Activated CD8-positive, alpha-beta T cell treated with anti-CD3 and anti-CD28 coated beads for 36 hours (primary cell): Measurements from ENCODE around the gene LIN37. TPM values are rescaled to one million over a fixed set of nuclear protein-coding genes. Genes with fewer than 3 reads are reported as not detected.

Experiments used
- ATAC-seq: fragments of 200-7000 bp; cut with Tn5 transposase; one replicate; pipeline ENCODE4 v1.10.0; 2021; ENCODE audit warnings: mild to moderate bottlenecking, moderate library complexity
- CTCF ChIA-PET: fragments of 350-600 bp; sonication (Branson Sonifier 250); formaldehyde crosslinking; loops from one replicate; lab custom pipeline; 2021; ENCODE audit warnings: antibody characterized with exemption; lab: Charles Lee
- POLR2A ChIA-PET: fragments of 350-600 bp; sonication (Branson Sonifier 250); formaldehyde crosslinking; loops from one replicate; lab custom pipeline; 2021; ENCODE audit warnings: antibody characterized with exemption; lab: Charles Lee
- DNase-seq: peaks from one replicate; pipeline ENCODE4 v3.0.0-alpha.2; 2020
- H3K27ac Mint-ChIP-seq: one replicate; pipeline ENCODE4 v1.8.0; 2021; ENCODE audit warnings: mild to moderate bottlenecking, mixed read lengths
- H3K27me3 Mint-ChIP-seq: one replicate; pipeline ENCODE4 v1.8.0; 2021; ENCODE audit warnings: mixed read lengths
- H3K36me3 Mint-ChIP-seq: one replicate; pipeline ENCODE4 v1.8.0; 2021; ENCODE audit warnings: low read depth, mixed read lengths
- H3K4me1 Mint-ChIP-seq: one replicate; pipeline ENCODE4 v1.8.0; 2021; ENCODE audit warnings: low read depth, mixed read lengths
- H3K4me3 Mint-ChIP-seq: one replicate; pipeline ENCODE4 v1.8.0; 2021; ENCODE audit warnings: mild to moderate bottlenecking, moderate library complexity, mixed read lengths
- H3K9me3 Mint-ChIP-seq: one replicate; pipeline ENCODE4 v1.8.0; 2021; ENCODE audit warnings: mixed read lengths
- intact Hi-C: fragments of 100-400 bp; cut with micrococcal nuclease; formaldehyde crosslinking; loops from one replicate; pipeline ENCODE4 v1.10.0; 2022
- total RNA-seq, 2 experiments: library from RNA; stranded (reverse); gene quantifications; one replicate each; pipeline ENCODE4 v1.2.3, GENCODE V29; 2021
- TF ChIP-seq, protein P1 (sequence below): fragments of 200-600 bp; IDR thresholded peaks from one replicate; pipeline ENCODE4 v1.8.0; 2022; ENCODE audit warnings: antibody characterized with exemption, mild to moderate bottlenecking

The LIN37 gene
- total RNA-seq, 2 experiments from 2014 or later, result 4.5 to 7.8 TPM

DNA sequence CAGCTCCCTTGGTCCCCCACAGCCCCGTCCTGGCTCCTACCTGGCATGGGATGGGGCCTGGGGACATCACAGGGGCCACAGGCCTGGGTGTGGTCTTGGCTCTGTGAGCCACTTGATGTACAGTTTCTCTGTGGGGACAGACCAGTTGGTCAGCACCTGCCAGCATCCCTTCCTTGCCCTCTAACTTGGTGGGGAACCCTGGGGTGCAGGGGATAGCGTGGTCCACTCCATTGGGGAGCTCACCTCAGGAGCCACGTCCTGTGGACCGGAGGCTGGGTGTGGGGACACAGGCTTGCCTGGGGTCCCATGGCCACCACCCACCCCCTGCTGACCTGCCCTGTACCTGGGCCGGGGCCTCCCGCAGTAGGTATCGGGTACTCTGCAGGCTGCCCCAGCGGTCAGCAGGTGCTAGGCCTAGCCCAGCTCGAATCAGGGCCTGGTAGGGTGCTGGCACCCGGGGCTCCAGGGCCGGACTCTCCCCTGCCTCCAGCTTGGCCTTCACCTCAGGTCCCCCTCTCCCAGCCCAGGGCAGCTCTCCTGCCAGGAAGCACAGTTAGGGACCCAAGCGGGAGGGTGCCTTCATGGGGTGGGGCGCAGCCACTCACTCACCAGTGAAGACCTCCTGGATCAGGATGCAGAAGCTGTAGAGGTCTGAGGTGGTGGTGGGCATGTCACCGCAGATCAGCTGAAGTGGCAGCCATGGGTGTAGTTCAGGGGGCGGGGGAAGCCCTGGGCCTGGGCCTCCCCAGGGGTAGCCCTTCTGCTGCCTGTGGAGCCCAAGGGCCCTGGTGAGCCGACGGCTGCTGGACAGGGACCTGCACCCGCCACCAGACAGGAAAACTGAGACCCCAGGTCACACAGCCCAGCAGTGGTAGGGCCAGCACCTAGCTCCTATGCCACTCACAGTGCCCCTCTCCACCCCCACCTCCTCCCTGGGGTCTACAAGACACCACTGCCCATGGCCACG is 41.9 kb downstream of the LIN37 start:
- intact Hi-C loops, result no loop called here
- CTCF ChIA-PET, result interaction anchor here (1.2 to 1.5 kb wide), 2 partner anchors 37 to 53 kb away, joined by 3 read pairs; no protein-coding TSS in a partner anchor
- POLR2A ChIA-PET, result interaction anchor here (1.1 to 1.7 kb wide), 5 partner anchors 14 to 64 kb away, joined by 3 to 5 read pairs (median 4); partner anchors contain the start of gene ARHGAP33
- Mint-ChIP-seq H3K36me3 (no peaks in the 10 kb centered on the region), H3K4me1 (no peaks in the 10 kb centered on the region), H3K27ac (no peak overlapping the region), H3K4me3 (no peak overlapping the region), H3K9me3 (no peaks in the 10 kb centered on the region), H3K27me3 (peaks cover 3% of the 10 kb centered on the region)
- ATAC-seq, result no peak
- no peak for DNase-seq
- TF ChIP-seq, protein P1, sequence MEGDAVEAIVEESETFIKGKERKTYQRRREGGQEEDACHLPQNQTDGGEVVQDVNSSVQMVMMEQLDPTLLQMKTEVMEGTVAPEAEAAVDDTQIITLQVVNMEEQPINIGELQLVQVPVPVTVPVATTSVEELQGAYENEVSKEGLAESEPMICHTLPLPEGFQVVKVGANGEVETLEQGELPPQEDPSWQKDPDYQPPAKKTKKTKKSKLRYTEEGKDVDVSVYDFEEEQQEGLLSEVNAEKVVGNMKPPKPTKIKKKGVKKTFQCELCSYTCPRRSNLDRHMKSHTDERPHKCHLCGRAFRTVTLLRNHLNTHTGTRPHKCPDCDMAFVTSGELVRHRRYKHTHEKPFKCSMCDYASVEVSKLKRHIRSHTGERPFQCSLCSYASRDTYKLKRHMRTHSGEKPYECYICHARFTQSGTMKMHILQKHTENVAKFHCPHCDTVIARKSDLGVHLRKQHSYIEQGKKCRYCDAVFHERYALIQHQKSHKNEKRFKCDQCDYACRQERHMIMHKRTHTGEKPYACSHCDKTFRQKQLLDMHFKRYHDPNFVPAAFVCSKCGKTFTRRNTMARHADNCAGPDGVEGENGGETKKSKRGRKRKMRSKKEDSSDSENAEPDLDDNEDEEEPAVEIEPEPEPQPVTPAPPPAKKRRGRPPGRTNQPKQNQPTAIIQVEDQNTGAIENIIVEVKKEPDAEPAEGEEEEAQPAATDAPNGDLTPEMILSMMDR, result no peak

DNA sequence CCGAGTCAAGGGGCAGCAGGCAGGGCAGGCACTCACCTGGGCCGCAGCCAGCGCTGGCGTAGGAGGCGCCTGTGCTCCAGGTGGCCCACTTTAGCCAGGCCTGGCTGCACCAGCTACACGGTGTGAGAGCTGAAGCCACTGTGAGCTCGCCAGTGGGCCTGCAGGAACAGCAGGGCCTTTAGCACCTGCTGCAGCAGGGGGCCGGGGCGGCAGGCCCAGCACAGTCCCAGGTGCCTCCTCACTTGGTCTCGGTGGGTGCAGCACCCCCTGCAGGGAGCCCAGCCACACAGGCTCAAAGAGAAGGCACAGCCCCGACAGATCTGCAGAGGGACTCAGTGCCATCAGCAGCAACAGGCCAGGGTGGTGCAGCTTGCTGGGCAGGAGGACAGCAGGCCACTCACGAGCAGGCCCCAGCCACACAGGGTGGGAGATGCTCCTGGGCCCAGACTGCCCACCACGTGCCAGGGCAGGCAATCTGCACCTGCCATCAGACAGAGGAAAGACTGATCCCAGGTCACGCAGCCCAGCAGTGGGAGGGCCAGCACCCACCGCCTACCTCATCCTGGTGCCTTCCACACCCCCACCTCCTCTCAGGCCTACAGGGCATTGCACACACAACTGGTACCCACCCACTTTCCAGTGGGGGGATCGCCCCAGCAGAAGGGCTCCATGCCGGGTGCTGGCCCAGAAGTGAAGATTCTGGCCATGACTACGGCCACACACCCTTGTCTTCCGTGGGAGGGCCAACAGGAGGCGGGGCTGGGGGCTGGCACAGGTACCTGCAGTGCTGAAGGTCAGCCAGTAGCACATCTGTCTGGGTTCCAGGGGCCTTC is 42.8 kb downstream of the LIN37 start:
- H3K4me3 Mint-ChIP-seq, result no peak overlapping the region
- intact Hi-C loops, result no loop called here
- no peaks in the 10 kb centered on the region for H3K9me3 Mint-ChIP-seq
- DNase-seq (peak; percentile 39), ATAC-seq (peak; percentile 72)
- TF ChIP-seq, protein P1, result no peak
- ChIA-PET CTCF (no interaction called here), POLR2A (interaction anchor here (1.2 kb wide), 1 partner anchor 15 kb away, joined by 4 read pairs; no protein-coding TSS in a partner anchor)
- no peak overlapping the region for H3K27ac Mint-ChIP-seq
- peaks cover 8% of the 10 kb centered on the region for H3K27me3 Mint-ChIP-seq
- no peaks in the 10 kb centered on the region for H3K36me3 Mint-ChIP-seq
- H3K4me1 Mint-ChIP-seq, result no peaks in the 10 kb centered on the region

DNA sequence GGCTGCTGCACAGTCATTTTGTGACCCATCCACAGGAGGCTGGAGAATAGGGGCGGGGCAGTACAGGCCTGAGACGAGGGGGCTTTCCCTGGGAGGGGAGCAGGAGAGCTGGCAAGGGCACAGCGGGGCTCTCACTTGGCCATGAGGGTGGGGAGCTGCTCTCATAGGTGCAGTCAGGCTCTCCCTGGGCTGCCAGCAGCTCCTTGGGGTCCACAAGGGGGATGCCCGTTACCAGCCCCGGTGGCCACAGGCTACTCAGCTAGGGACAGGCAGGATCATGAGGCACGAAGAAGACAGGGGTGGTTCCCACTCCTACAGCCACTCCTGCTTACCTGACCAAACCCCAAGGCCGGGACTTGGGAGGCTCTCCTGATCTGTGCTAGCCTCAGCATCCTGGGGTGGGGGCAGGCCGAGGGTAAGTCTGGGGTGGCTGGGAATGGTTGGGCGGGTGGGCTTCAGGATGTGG is 43.5 kb downstream of the LIN37 start:
- Mint-ChIP-seq H3K27ac (no peak overlapping the region), H3K27me3 (peaks cover 13% of the 10 kb centered on the region), H3K4me3 (no peak overlapping the region), H3K4me1 (no peaks in the 10 kb centered on the region), H3K36me3 (no peaks in the 10 kb centered on the region), H3K9me3 (no peaks in the 10 kb centered on the region)
- TF ChIP-seq, protein P1, result no peak
- CTCF ChIA-PET, result no interaction called here
- intact Hi-C loops, result no loop called here
- POLR2A ChIA-PET, result interaction anchor here (1.2 kb wide), 1 partner anchor 15 kb away, joined by 4 read pairs; no protein-coding TSS in a partner anchor
- no peak for DNase-seq
- ATAC-seq, result no peak

DNA sequence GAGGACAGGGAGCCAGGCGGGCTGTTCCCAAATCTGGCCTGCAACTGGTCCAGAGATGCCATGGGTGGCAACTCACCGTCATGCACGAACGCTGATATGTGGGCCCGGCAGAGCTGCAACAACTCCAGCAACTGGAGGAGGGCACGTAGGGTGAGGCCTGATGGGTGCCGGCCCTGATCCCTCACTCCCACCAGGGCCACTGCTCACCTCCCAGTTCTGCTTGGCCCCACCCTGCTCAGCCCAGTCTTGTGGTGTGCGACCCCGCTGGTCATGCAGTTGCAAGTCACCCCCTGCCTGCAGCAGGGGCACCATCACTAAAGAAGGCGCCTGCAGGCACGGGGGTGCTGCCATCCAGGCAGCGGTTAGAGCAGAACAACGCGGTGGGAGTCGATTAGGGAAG is 43.9 kb downstream of the LIN37 start:
- Mint-ChIP-seq H3K27me3 (peaks cover 17% of the 10 kb centered on the region), H3K9me3 (no peaks in the 10 kb centered on the region), H3K4me1 (peaks cover 4% of the 10 kb centered on the region), H3K36me3 (no peaks in the 10 kb centered on the region), H3K27ac (no peak overlapping the region), H3K4me3 (no peak overlapping the region)
- intact Hi-C loops, result no loop called here
- no peak for ATAC-seq
- no peak for DNase-seq
- ChIA-PET POLR2A (no interaction called here), CTCF (no interaction called here)
- TF ChIP-seq, protein P1, result no peak
